ENCODE data around the gene PES1.
"Not testable (repeated sequence)": the region's sequence is repeated elsewhere in the genome, so short reads cannot be mapped to it uniquely, and the experiment has no call there.

The PES1 gene

DNA sequence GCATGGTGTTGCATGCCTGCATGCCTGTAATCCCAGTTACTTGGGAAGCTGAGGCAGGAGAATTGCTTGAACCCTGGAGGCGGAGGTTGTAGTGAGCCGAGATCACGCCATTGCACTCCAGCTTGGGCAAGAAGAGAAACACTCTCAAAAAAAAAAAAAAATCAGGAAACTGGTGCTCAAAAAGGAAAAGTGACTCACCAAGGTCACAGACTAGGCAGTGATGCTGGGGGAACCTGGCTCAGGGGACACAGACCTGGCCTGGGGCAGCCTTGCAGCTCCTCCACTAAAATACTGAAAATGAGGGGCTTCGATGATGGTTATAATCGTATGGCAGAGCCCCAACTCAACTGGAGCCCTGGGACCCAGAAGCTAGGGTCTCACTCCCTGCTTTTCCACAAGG is 35.8 kb upstream of the PES1 start:
- 95 to 100% methylated on average over 1 to 3 of the region's 5 CpGs for WGBS, 2 experiments (ENCODE audit: insufficient coverage in 2 of 2)
- Histone ChIP-seq H3K9me3 (ENCODE audit: control insufficient read depth, low read length) (no peaks in the 10 kb centered on the region), H3K36me3 (ENCODE audit: control insufficient read depth, insufficient read depth, low read length) (no peaks in the 10 kb centered on the region), H3K4me3 (ENCODE audit: extremely low read depth, insufficient read depth, low read length, poor library complexity, severe bottlenecking) (no peak overlapping the region), H3K27ac (ENCODE audit: low read depth, low read length, severe bottlenecking) (no peak overlapping the region), H3K4me1 (ENCODE audit: control insufficient read depth, insufficient read depth, low read length, poor library complexity, severe bottlenecking) (no peaks in the 10 kb centered on the region)

DNA sequence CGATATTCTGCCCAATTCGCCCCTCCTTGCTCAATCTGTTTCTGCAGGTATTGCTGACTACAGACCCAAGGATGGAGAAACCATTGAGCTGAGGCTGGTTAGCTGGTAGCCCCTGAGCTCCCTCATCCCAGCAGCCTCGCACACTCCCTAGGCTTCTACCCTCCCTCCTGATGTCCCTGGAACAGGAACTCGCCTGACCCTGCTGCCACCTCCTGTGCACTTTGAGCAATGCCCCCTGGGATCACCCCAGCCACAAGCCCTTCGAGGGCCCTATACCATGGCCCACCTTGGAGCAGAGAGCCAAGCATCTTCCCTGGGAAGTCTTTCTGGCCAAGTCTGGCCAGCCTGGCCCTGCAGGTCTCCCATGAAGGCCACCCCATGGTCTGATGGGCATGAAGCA is 34.7 kb upstream of the PES1 start:
- 92 to 93% methylated on average over 5 of the region's 5 CpGs for WGBS, 2 experiments (ENCODE audit: insufficient coverage in 2 of 2)
- no peaks in the 10 kb centered on the region for H3K4me1 ChIP-seq (ENCODE audit: control insufficient read depth, insufficient read depth, low read length, poor library complexity, severe bottlenecking)
- H3K4me3 ChIP-seq (ENCODE audit: extremely low read depth, insufficient read depth, low read length, poor library complexity, severe bottlenecking) = no peak overlapping the region
- H3K27ac ChIP-seq (ENCODE audit: low read depth, low read length, severe bottlenecking) = no peak overlapping the region
- no peaks in the 10 kb centered on the region for H3K36me3 ChIP-seq (ENCODE audit: control insufficient read depth, insufficient read depth, low read length)
- H3K9me3 ChIP-seq (ENCODE audit: control insufficient read depth, low read length) = no peaks in the 10 kb centered on the region

DNA sequence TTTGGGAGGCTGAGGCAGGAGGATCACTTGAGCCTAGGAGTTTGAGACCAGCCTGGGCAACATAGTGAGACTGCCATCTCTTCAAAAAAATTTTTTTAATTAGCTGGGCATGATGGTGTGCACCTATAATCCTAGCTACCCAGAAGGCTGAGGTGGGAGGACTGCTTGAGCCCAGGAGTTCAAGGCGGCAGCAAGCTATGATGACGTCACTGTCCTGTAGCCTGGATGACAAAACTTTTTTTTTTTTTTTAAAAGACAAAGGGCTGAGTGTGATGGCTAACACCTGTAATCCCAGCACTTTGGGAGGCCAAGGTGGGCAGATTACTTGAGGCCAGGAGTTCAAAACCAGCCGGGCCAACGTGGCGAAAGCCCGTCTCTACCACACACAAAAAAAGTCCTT is 28.2 kb upstream of the PES1 start:
- H3K27ac ChIP-seq (ENCODE audit: low read depth, low read length, severe bottlenecking); H3K4me1 ChIP-seq (ENCODE audit: control insufficient read depth, insufficient read depth, low read length, poor library complexity, severe bottlenecking); H3K4me3 ChIP-seq (ENCODE audit: extremely low read depth, insufficient read depth, low read length, poor library complexity, severe bottlenecking); H3K36me3 ChIP-seq (ENCODE audit: control insufficient read depth, insufficient read depth, low read length); H3K9me3 ChIP-seq (ENCODE audit: control insufficient read depth, low read length): not testable (repeated sequence)
- WGBS, 2 experiments (ENCODE audit: insufficient coverage in 2 of 2) = 100% methylated on average over 1 to 2 of the region's 6 CpGs

DNA sequence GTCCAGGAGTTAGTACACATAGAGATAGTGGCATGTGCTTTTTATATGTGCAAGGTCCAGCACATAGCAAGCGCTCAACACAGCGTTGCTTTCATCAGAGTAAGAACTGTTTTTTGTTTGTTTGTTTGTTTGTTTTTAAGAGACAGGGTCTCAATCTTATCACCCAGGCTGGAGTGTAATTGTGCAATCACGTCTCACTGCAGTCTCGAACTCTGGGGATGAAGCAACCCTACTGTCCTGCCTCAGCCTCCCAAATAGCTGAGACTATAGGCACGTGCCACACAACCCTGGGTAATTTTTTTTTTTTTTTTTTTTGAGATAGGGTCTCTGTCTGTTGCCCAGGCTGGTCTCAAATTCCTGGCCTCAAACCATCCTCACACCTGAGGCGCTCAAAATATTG is 26.1 kb upstream of the PES1 start:
- Histone ChIP-seq H3K27ac (ENCODE audit: low read depth, low read length, severe bottlenecking) (no peak overlapping the region), H3K4me3 (ENCODE audit: extremely low read depth, insufficient read depth, low read length, poor library complexity, severe bottlenecking) (no peak overlapping the region), H3K4me1 (ENCODE audit: control insufficient read depth, insufficient read depth, low read length, poor library complexity, severe bottlenecking) (no peaks in the 10 kb centered on the region), H3K9me3 (ENCODE audit: control insufficient read depth, low read length) (no peaks in the 10 kb centered on the region), H3K36me3 (ENCODE audit: control insufficient read depth, insufficient read depth, low read length) (no peaks in the 10 kb centered on the region)
- WGBS, 2 experiments (ENCODE audit: insufficient coverage in 2 of 2) = 75 to 94% methylated on average over 2 to 3 of the region's 6 CpGs

DNA sequence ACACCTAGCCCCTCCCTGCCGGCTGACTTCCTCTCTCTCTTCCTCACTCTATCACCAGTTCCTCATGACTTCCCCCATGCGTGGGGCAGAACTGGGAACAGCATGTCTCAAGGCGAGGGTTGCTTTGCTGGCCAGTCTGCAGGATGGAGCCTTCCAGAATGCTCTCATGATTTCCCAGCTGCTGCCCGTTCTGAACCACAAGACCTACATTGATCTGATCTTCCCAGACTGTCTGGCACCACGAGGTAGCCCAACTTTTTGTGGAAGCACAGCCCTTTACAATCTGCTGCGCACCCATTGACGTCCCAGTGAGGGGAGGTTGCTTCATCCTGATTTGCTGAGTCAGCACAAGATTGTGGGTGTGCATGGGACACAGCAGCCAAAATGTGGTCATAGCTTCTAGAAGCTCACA is 23.8 kb upstream of the PES1 start:
- H3K4me1 ChIP-seq (ENCODE audit: control insufficient read depth, insufficient read depth, low read length, poor library complexity, severe bottlenecking) = no peaks in the 10 kb centered on the region
- H3K27ac ChIP-seq (ENCODE audit: low read depth, low read length, severe bottlenecking) = no peak overlapping the region
- H3K9me3 ChIP-seq (ENCODE audit: control insufficient read depth, low read length) = no peaks in the 10 kb centered on the region
- H3K4me3 ChIP-seq (ENCODE audit: extremely low read depth, insufficient read depth, low read length, poor library complexity, severe bottlenecking) = no peak overlapping the region
- H3K36me3 ChIP-seq (ENCODE audit: control insufficient read depth, insufficient read depth, low read length) = no peaks in the 10 kb centered on the region
- 94% methylated on average over 4 to 7 of the region's 7 CpGs for WGBS, 2 experiments (ENCODE audit: insufficient coverage in 2 of 2)

DNA sequence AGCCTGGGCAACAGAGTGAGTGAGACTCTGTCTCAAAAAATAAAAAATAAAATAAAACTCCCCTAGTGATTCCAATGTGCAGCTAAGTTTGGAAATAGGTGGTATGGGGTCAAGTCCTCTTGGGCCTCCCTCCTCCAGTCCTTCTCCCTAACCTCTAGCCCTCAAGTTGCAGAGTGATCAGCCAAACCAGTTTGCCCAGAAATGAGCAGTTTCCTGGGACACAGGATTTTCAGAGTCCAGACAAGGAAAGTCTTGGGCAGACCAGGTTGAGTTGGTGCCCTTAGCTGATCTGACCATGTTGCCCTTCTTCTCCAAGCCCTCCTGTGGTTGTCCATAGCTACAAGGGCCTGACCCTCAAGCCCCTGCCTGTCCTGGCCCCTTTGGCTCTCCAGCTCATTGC is 23.2 kb upstream of the PES1 start:
- H3K27ac ChIP-seq (ENCODE audit: low read depth, low read length, severe bottlenecking) = no peak overlapping the region
- H3K4me3 ChIP-seq (ENCODE audit: extremely low read depth, insufficient read depth, low read length, poor library complexity, severe bottlenecking) = no peak overlapping the region
- H3K36me3 ChIP-seq (ENCODE audit: control insufficient read depth, insufficient read depth, low read length) = no peaks in the 10 kb centered on the region
- H3K9me3 ChIP-seq (ENCODE audit: control insufficient read depth, low read length) = no peaks in the 10 kb centered on the region
- peaks cover 3% of the 10 kb centered on the region for H3K4me1 ChIP-seq (ENCODE audit: control insufficient read depth, insufficient read depth, low read length, poor library complexity, severe bottlenecking)

DNA sequence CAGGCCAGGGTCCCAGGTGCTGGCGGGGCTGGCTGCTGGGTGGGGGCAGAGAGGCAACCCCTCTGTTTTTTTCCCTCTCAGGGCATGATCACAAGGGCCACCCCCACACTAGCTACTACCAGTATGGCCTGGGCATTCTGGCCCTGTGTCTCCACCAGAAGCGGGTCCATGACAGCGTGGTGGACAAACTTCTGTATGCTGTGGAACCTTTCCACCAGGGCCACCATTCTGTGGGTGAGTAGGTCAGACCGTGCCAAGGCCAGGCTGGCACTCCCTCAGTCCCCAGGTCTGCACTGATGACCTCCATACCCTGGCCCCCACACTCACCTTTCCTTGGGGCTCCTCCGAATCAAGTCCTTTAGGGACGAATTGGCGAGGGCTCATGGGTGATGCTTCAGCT is 22.6 kb upstream of the PES1 start:
- Histone ChIP-seq H3K36me3 (ENCODE audit: control insufficient read depth, insufficient read depth, low read length) (no peaks in the 10 kb centered on the region), H3K9me3 (ENCODE audit: control insufficient read depth, low read length) (no peaks in the 10 kb centered on the region), H3K27ac (ENCODE audit: low read depth, low read length, severe bottlenecking) (no peak overlapping the region), H3K4me1 (ENCODE audit: control insufficient read depth, insufficient read depth, low read length, poor library complexity, severe bottlenecking) (peaks cover 8% of the 10 kb centered on the region), H3K4me3 (ENCODE audit: extremely low read depth, insufficient read depth, low read length, poor library complexity, severe bottlenecking) (no peak overlapping the region)
- 96 to 98% methylated on average over 4 to 5 of the region's 7 CpGs for WGBS, 2 experiments (ENCODE audit: insufficient coverage in 2 of 2)

DNA sequence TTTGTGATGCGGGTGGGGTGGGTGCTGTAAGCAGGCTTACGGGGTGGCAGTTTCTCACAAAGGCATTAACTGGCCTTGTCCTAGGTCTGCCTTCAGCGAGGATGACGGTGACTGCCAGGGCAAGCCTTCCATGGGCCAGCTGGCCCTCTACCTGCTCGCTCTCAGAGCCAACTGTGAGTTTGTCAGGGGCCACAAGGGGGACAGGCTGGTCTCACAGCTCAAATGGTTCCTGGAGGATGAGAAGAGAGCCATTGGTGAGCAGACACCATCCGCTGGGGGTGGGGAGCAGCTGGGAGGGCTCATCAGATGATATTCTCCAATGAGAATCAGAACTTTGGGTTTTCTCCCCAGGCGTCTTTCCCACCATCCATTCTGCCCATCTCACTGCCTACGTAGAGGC is 21.1 kb upstream of the PES1 start:
- 91 to 95% methylated on average over 7 to 8 of the region's 8 CpGs for WGBS, 2 experiments (ENCODE audit: insufficient coverage in 2 of 2)
- H3K9me3 ChIP-seq (ENCODE audit: control insufficient read depth, low read length) = no peaks in the 10 kb centered on the region
- no peak overlapping the region for H3K4me3 ChIP-seq (ENCODE audit: extremely low read depth, insufficient read depth, low read length, poor library complexity, severe bottlenecking)
- H3K36me3 ChIP-seq (ENCODE audit: control insufficient read depth, insufficient read depth, low read length) = no peaks in the 10 kb centered on the region
- no peak overlapping the region for H3K27ac ChIP-seq (ENCODE audit: low read depth, low read length, severe bottlenecking)
- peaks cover 16% of the 10 kb centered on the region for H3K4me1 ChIP-seq (ENCODE audit: control insufficient read depth, insufficient read depth, low read length, poor library complexity, severe bottlenecking)

DNA sequence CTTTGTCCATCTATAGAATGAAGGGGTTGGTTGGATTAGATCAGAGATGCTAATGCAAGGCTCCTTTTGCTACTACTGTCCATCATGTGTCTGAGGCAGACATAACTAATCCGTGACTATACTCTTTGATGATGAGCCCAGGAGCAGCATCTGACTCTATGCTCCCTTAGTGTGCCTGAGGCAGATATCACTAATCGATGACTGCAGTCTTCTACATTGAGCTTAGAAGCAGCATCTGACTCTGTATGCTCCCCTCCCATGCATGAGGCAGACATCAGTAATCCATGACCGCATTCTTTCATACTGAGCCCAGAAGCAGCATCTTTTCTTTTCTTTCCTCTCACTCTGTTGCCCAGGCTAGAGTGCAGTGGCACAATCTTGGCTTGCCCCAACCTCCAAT is 19.5 kb upstream of the PES1 start:
- no peak overlapping the region for H3K4me3 ChIP-seq (ENCODE audit: extremely low read depth, insufficient read depth, low read length, poor library complexity, severe bottlenecking)
- H3K4me1 ChIP-seq (ENCODE audit: control insufficient read depth, insufficient read depth, low read length, poor library complexity, severe bottlenecking) = peaks cover 26% of the 10 kb centered on the region
- H3K9me3 ChIP-seq (ENCODE audit: control insufficient read depth, low read length) = no peaks in the 10 kb centered on the region
- H3K27ac ChIP-seq (ENCODE audit: low read depth, low read length, severe bottlenecking) = no peak overlapping the region
- no peaks in the 10 kb centered on the region for H3K36me3 ChIP-seq (ENCODE audit: control insufficient read depth, insufficient read depth, low read length)
- WGBS, 2 experiments (ENCODE audit: insufficient coverage in 2 of 2) = 95% methylated on average over 3 of the region's 3 CpGs

DNA sequence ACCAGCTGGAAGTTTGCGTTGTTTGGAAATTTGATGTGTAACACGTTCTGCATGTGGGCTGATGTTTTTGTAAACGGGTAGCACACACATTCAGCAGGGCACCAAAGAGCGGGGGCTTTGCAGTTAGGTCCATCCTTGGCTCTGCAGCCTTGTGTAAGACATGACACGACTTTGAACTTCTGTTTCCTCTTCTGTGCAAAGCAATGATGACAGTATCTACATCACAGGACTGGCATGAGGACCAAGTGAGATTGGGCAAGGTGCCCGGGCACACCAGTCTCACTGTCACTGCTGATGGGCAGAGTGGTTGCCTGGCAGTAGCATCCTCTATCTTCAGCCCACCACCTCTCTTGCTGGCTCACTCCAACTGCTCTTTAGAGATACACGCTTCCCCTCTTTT is 18.6 kb upstream of the PES1 start:
- no peaks in the 10 kb centered on the region for H3K36me3 ChIP-seq (ENCODE audit: control insufficient read depth, insufficient read depth, low read length)
- WGBS, 2 experiments (ENCODE audit: insufficient coverage in 2 of 2) = 95 to 96% methylated on average over 6 of the region's 7 CpGs

DNA sequence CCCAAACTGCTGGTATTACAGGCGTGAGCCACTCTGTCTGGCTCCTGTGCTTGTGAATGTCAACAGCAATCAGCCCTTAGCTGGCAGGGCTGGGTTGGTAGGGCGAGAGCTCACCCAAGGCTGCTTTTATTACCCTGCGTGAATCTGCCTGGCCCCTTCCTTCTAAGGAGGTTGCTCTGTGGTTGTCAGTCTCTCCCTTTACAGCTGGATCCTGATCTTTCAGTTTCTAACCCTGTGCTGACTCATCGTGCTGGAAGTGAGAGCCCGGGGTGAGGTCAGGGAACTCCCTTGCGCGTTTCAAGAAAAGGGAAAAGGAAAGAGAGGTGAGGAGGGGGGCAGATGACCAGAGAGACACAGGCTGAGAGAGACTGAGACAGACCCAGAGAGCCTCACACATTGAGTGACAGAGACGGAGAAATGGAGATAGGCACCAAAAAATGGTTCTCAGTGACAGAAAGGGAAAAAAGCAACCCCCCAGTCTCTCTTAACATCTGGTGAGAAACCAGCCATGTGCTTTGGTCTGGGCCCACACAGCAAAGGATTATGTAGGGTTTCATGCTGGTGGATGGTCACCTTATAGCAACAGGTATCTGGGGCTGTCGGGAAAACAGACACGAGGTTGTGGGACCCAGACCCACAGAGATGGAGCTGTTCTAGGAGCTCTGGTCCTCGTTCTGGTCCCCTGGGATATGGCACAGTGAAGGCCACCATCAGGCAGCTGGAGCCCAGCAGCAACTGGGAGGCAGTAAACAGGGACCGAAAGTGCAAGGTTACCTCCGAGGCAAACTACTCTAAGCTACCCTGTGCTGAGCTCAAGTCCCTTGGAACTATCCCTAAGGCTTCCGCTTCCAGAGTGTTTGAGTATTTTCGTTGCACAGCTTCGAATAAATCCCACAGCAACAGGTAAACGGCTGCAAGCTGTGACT is 17.8 kb upstream of the PES1 start:
- no peak overlapping the region for H3K4me3 ChIP-seq (ENCODE audit: extremely low read depth, insufficient read depth, low read length, poor library complexity, severe bottlenecking)
- H3K4me1 ChIP-seq (ENCODE audit: control insufficient read depth, insufficient read depth, low read length, poor library complexity, severe bottlenecking) = peaks cover 26% of the 10 kb centered on the region
- H3K36me3 ChIP-seq (ENCODE audit: control insufficient read depth, insufficient read depth, low read length) = no peaks in the 10 kb centered on the region
- H3K27ac ChIP-seq (ENCODE audit: low read depth, low read length, severe bottlenecking) = peak overlapping the region; percentile 65
- H3K9me3 ChIP-seq (ENCODE audit: control insufficient read depth, low read length) = no peaks in the 10 kb centered on the region
- WGBS, 2 experiments (ENCODE audit: insufficient coverage in 2 of 2) = 66 to 67% methylated on average over 15 to 16 of the region's 17 CpGs

More for the DNA sequence above, 18.6 kb upstream of the PES1 start:
- H3K4me1 ChIP-seq (ENCODE audit: control insufficient read depth, insufficient read depth, low read length, poor library complexity, severe bottlenecking) = peaks cover 26% of the 10 kb centered on the region
- no peak overlapping the region for H3K4me3 ChIP-seq (ENCODE audit: extremely low read depth, insufficient read depth, low read length, poor library complexity, severe bottlenecking)
- no peak overlapping the region for H3K27ac ChIP-seq (ENCODE audit: low read depth, low read length, severe bottlenecking)
- H3K9me3 ChIP-seq (ENCODE audit: control insufficient read depth, low read length) = no peaks in the 10 kb centered on the region
